GM19351 (cell line): ENCODE results near the gene PI16.
"Not testable (repeated sequence)": the region's sequence is repeated elsewhere in the genome, so short reads cannot be mapped to it uniquely, and the experiment has no call there.

ENCODE experiments used
- ATAC-seq: cut with Tn5 transposase; IDR thresholded peaks from one replicate; pipeline ENCODE4 v1.9.1; 2021; ENCODE audit warnings: mild to moderate bottlenecking, moderate library complexity; ENCODE audit not compliant: unreplicated experiment

Gene PI16

GRCh38 chr6:36971921-36972673 lies 17.6 kb downstream of the PI16 start:
- ATAC-seq, result no peak

DNA sequence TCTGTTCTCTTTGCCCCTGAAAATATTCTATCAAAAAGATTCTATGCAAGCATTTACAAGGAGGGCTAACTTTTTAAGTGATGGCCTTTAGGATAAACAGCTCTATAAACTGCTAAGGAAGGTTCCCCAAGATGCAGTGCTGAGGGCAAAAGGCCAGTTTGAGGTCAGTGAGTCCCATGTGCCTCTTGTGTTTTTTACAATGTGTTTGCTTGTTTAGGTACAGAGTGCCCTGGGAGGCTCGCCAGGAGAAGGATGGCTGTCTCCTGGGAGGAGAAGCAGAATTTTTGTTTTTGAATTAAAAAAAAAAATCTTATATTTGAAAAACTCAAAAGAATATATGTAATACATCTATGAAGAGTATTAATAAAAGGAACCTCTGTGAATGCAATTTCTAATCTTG lies 18.7 kb downstream of the PI16 start:
- ATAC-seq, result no peak

DNA sequence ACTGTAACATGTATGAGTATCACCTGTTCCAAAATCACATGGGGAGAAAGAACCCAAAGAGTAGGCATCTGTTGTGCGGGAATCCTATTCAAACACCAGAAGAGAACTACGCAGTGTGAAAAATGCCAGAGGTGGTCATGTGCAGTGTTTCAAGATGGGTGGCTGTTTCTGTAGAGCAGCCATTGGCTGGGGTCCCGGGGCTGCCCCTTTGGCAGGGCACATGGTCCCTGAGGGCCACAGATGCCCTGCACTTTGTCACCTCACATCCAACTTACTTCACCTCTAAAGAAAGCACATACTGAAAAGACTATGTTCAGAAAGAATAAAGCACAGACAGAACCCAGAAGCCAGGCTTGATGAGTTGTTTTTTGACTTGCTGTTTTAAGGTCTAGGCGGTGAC lies 19.1 kb downstream of the PI16 start:
- no peak for ATAC-seq

GRCh38 chr6:36975231-36976006 lies 20.9 kb downstream of the PI16 start:
- ATAC-seq, result no peak

DNA sequence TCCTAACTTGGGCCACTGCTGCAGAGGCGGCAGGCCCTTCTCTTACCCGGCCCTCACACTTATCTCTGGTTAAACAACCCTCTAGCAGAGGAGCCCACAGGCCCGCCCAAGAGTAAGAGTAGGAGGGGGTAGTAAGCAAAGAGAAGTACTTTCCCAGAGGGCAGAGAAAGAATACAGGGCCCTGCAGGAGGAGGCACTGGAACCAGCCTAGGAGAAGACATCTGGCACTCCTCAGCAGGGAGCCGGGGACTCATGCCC lies 21.4 kb downstream of the PI16 start:
- no peak for ATAC-seq

DNA sequence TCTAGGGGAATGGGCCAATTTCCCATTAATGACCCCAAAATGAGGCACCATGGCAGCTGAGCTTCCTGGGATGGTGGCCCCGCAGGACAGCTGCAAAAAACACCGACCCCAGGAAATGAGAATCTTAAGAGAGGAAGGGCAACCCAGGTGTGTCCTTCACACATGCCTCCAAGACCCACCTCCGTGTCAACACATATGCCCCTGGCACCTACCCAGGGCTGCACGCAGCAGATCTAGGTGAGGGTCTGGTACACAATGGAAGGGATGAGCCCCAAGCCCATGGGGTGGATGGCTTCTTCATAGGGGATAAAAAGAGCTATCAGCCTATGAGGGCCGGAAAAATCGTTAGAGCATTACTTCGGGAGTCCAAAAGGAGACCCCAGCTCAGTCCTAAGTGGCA lies 22.0 kb downstream of the PI16 start:
- ATAC-seq, result no peak

DNA sequence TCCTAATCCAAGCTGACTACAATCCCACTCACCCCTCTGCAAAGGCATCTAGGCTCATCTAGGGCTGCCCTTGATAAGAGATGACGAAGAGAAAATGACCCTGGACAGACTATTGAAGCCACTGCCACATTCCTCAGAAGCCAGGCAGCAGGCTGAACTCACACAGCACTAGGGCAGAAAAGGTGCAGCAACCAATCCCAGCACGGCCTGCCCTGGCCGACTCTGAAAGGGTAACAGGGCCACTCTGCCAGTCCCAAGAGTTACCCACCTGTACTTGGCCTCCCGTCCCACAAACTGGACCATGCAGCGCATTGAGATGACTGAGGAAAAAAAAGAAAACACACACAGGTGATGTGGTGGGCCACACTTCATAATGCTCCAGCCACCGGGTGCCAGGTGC lies 22.4 kb downstream of the PI16 start:
- no peak for ATAC-seq

DNA sequence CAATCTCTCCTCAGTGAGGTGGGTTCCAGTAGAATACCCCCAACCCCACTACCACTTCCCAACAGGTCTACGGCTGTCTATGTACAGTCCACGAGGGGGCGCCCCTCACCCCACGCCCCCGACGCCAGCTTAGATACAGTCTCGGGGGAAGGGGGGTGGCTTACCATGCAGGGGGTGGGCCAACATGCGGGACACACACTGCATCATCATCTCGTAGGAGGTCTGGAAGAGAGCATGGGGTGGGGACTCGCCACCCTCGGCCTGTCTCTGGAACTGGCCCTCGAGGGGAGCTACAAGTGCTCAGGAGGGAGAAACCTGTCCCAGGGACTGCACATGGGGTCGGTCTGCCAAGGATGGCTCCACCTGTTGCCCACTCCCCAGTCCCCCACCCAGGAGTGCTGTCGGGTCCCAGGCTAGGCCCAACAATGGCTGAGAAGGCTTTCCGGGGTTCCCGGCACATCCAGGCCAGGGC lies 23.0 kb downstream of the PI16 start:
- ATAC-seq, result no peak

GRCh38 chr6:36978421-36979346 lies 24.1 kb downstream of the PI16 start:
- no peak for ATAC-seq

GRCh38 chr6:36979347-36979742 lies 24.8 kb downstream of the PI16 start:
- ATAC-seq, result no peak

DNA sequence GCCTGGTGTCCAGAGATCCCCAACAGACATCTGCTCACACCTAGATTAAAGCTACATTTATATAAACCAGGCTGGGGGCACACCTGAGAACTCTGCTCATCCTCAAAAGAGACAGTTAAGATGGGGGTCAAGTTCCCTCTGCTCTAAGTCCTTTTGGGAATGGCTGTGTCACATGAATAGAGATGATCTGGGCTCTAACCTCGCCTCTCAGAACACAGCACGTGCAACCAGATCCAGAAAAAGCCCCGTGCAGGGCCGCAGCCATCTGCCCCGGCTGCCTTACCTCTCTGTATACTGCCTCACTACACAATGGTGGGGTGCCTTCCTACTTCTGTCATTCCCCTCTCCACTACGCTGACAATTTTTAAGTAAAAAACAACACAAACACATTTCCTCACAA lies 25.6 kb downstream of the PI16 start:
- ATAC-seq, result no peak

- no peak for ATAC-seq
Observed at GRCh38 chr6:36980876-36981619, 26.5 kb downstream of the PI16 start.

DNA sequence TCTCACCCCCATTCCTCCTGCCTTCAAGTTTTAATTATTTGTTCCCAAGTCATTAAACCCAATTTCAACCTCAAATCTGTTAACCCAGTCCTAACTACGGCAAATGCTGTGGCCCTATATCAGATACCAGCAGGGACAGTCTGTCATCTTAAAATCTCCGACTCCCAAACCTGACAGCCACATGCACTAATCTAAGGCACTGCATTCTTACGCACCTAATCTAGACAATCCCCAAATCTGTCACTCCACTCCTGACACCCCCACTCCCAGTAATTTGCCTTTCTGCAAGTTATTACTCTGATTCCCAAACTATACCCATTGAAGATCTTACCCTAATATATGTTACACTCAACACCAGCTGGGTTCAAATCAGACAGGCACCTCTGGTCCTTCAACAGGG lies 29.0 kb downstream of the PI16 start:
- ATAC-seq, result no peak

- no peak for ATAC-seq
Observed at GRCh38 chr6:36984581-36985416, 30.3 kb downstream of the PI16 start.

GRCh38 chr6:36985417-36985807 lies 30.9 kb downstream of the PI16 start:
- no peak for ATAC-seq

- peak; percentile 79 for ATAC-seq
Observed at GRCh38 chr6:36985808-36986703, 31.5 kb downstream of the PI16 start, which contains the start of gene MTCH1. Gene MTCH1, minus strand, starts transcription at chr6:36986196. Its CDS starts 23 bp downstream, at chr6:36986173.

- no peak for ATAC-seq
Observed at GRCh38 chr6:36986704-36987047, 32.1 kb downstream of the PI16 start.

DNA sequence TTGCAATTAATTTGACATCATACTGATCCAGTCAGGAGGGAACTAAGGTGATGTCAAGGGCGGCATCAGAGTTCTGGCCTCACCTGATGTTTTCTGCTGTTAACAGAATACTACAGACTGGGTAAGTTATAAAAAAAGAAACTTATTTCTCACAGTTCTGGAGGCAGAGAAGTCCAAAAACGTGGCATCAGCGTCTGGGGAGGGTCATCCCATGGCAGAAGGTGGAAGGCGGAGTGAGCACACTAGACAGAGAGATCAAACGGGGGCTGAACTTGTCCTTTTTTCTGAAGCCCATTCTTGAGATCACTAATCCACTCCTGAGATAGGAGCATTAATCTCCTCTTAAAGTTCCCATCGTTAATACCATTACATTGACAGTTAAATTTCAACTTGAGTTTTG lies 34.7 kb downstream of the PI16 start:
- ATAC-seq, result no peak

GRCh38 chr6:36990401-36990800 lies 35.9 kb downstream of the PI16 start:
- not testable (repeated sequence) for ATAC-seq
